BLaER1 (cell line): Measurements from ENCODE around the gene CERS1.

Experiments
- H3K27ac ChIP-seq: shearing (Covaris generic); formaldehyde crosslinking; 2 replicates; pipeline ENCODE4 v1.8.1; 2022
- H3K27me3 ChIP-seq: shearing (Covaris generic); formaldehyde crosslinking; 2 replicates; pipeline ENCODE4 v1.8.1; 2022
- H3K36me3 ChIP-seq: shearing (Covaris generic); formaldehyde crosslinking; 2 replicates; pipeline ENCODE4 v1.8.1; 2022
- H3K4me1 ChIP-seq: shearing (Covaris generic); formaldehyde crosslinking; 2 replicates; pipeline ENCODE4 v1.8.1; 2022
- H3K4me2 ChIP-seq: shearing (Covaris generic); formaldehyde crosslinking; 2 replicates; pipeline ENCODE4 v1.8.1; 2022
- H3K4me3 ChIP-seq: shearing (Covaris generic); formaldehyde crosslinking; 2 replicates; pipeline ENCODE4 v1.8.1; 2022
- H3K9ac ChIP-seq: shearing (Covaris generic); formaldehyde crosslinking; 2 replicates; pipeline ENCODE4 v1.8.1; 2022
- H3K9me3 ChIP-seq: shearing (Covaris generic); formaldehyde crosslinking; 2 replicates; pipeline ENCODE4 v1.8.1; 2022
- H4K20me1 ChIP-seq: shearing (Covaris generic); formaldehyde crosslinking; 2 replicates; pipeline ENCODE4 v1.8.1; 2022
- Cebpa-rat ChIP-seq: shearing (Covaris generic); IDR thresholded peaks from 2 replicates; pipeline ENCODE4 v1.8.1; 2022

Gene CERS1

DNA sequence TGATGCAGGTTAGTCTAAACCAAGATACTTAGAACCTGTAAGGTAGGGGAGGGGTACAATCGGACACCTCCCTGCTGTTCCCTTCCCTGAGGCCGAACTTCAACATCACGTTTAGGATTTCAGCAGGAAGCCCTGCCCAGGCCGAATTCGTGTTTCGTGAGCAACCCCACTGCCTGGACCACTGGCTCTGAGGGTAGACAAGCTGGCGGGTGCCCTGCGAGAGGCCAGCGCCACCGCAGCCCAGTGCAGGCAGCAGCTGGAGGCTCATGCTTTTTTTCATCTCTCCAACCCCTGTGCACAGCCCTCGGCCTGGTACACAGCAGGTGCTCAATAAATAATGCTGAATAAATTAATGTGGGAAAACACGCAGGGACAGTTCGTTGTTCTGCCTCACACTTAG, 37.3 kb upstream of the CERS1 start:
- Histone ChIP-seq H3K36me3 (peaks cover 89% of the 10 kb centered on the region), H3K4me2 (peak overlapping the region; percentile 51)

DNA sequence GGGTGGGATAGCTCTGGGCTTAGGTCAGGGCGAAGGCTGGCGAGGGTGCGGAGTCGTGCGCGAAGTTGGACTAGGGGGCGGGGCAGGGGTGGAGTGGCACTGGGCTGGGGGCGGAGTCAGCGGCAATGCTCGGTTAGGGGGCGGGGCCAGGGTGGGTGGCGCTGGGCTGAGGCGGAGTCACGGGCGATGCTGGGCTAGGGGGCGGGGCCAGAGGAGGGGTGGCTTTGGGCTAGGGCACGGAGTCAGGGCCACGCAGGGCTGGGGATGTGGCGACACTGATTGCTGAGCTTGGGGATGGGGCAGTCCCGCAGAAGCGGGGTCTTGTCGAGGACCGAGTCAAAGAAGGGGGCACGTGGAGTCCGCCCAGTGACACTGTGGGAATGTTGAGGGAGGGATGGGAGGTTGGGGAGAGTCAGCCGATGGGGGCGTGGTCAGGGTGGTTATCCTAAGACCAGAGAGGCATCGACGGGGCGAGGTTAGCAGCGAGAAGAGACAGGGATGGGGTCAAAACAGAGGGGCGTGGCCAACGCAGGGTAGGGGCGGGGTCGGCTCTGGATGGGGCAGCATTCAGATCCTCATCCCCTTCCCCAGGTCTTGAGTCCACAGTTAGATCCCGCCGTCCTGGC, 36.4 kb upstream of the CERS1 start:
- peaks cover 7% of the 10 kb centered on the region; the same call in 1 of the 2 replicates for H3K4me1 ChIP-seq
- no peak overlapping the region for H3K27ac ChIP-seq
- no peaks in the 10 kb centered on the region for H3K9me3 ChIP-seq
- no peak overlapping the region for H3K4me3 ChIP-seq
- H3K36me3 ChIP-seq: peaks cover 89% of the 10 kb centered on the region
- TF ChIP-seq Cebpa-rat: no peak
- peak overlapping the region; percentile 68 for H3K4me2 ChIP-seq
- H3K27me3 ChIP-seq: no peaks in the 10 kb centered on the region
- no peak overlapping the region for H3K9ac ChIP-seq
- H4K20me1 ChIP-seq: peaks cover 37% of the 10 kb centered on the region

More for the DNA sequence above, 37.3 kb upstream of the CERS1 start:
- peaks cover 30% of the 10 kb centered on the region for H4K20me1 ChIP-seq
- no peak overlapping the region for H3K27ac ChIP-seq
- no peak overlapping the region for H3K9ac ChIP-seq
- H3K27me3 ChIP-seq: no peaks in the 10 kb centered on the region
- peaks cover 7% of the 10 kb centered on the region; the same call in 1 of the 2 replicates for H3K4me1 ChIP-seq
- H3K4me3 ChIP-seq: no peak overlapping the region
- TF ChIP-seq Cebpa-rat: no peak
- no peaks in the 10 kb centered on the region for H3K9me3 ChIP-seq

DNA sequence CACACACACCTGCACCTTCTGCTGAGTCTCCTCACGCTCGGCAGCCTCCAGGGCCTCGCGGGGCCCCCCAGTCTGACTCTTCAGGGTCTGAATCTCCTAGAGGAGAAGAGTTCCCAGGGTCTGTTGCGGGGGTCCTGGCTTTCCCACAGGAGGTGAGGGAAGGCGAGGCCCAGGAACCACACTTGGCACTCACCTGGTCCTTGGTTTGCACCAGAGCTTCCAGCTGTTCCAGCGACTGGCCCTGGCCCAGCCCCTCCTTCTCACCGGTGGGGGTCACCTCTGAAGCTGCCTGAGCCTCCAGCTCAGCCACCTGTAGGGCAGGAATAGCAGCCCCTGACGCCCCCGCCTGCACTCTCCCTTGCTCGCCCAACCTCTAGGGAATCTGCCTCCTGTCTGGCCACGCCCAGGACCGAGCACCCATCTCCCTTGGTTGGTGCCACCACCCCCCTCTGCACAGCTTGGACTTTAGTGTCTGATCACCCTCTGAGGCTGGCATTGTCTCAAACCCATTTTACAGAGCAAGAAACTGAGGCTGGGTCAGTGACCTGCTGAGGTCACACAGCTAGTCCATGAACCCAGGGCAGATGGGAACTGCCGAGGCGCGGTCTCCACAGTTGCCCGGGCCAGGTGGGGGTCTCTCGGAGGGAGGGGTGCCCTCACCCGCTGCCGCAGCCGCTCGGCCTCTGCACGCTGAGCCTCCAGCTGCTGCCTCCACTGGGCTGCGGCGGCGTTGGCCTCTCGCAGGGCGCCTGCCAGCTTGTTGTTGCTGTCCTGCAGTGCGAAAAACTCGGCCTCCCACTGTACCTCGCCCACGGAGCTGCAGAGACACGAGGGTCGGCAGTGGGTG, 35.6 kb upstream of the CERS1 start:
- Histone ChIP-seq H3K4me3 (no peak overlapping the region), H3K36me3 (peaks cover 90% of the 10 kb centered on the region), H3K9ac (no peak overlapping the region), H3K27me3 (no peaks in the 10 kb centered on the region), H3K9me3 (no peaks in the 10 kb centered on the region), H3K4me1 (peaks cover 7% of the 10 kb centered on the region; the same call in 1 of the 2 replicates), H3K4me2 (no peak overlapping the region), H3K27ac (no peak overlapping the region), H4K20me1 (peaks cover 37% of the 10 kb centered on the region)
- TF ChIP-seq Cebpa-rat: no peak

DNA sequence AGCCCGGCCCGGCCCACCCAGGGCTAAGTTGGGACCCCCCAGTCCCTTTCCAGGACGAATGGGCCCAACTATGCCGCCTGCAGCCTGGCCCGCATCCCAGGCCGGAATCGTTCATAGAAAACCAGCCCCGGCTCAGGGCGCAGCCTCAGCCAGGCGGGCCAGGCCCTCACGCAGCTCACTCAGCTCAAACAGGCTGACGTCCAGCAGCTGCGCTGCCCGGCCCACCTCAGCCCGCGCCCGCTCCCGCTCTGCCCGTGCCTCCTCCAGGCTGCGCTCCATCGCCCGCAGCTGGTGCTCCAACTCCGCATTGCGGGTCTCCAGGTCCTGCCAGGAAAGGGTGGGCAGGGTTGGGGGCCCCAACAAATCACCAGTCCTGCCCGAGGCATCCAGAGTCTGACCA, 33.4 kb upstream of the CERS1 start:
- TF ChIP-seq Cebpa-rat: no peak
- no peak overlapping the region for H3K27ac ChIP-seq

DNA sequence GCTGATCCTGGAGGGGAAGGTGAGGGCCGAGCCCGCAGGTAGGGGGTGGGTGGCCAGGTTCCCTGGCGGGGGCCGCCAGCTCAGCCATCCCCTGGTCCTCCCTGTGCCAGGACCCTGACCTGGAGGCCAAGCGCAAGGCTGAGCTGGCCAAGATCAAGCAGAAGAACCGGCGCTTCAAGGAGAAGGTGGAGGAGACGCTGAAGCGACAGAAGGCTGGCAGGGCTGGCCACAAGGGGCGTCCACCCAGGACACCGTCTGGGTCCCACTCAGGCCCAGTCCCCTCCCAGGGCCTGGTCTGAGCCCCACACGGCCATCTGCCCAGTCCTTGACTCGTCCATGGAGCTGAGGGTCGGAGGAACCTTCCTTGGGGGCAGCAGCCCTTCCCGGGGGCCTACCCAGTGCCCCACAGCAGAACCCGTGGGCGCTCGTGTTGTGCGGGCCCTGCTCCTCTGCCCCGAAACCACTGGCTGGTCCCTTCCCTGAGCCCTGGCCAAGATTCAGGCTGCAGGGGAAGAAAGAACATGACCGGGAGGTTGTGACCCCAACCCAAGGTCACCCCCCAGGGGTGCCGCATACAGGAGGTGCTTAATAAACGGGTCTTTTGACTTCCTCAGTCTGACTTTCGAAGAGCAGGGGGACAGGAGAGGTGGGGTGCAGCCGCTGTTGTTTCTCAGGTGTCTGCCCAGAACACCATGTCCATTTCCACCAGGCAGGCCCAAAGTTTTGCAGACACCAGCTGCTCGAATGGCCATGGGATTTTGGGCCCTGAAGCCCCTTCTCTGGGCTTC, 32.3 kb upstream of the CERS1 start:
- H3K36me3 ChIP-seq: peaks cover 91% of the 10 kb centered on the region
- no peak overlapping the region for H3K27ac ChIP-seq
- peaks cover 5% of the 10 kb centered on the region; the same call in 1 of the 2 replicates for H3K4me1 ChIP-seq
- H3K9me3 ChIP-seq: no peaks in the 10 kb centered on the region
- H3K27me3 ChIP-seq: no peaks in the 10 kb centered on the region
- TF ChIP-seq Cebpa-rat: no peak
- no peak overlapping the region for H3K4me2 ChIP-seq
- H3K9ac ChIP-seq: no peak overlapping the region
- H3K4me3 ChIP-seq: no peak overlapping the region
- peaks cover 63% of the 10 kb centered on the region for H4K20me1 ChIP-seq

More for the DNA sequence above, 33.4 kb upstream of the CERS1 start:
- H3K27me3 ChIP-seq: no peaks in the 10 kb centered on the region
- no peak overlapping the region for H3K4me2 ChIP-seq
- H3K9me3 ChIP-seq: no peaks in the 10 kb centered on the region
- no peak overlapping the region for H3K4me3 ChIP-seq
- peaks cover 54% of the 10 kb centered on the region for H4K20me1 ChIP-seq
- peaks cover 7% of the 10 kb centered on the region; the same call in 1 of the 2 replicates for H3K4me1 ChIP-seq
- H3K36me3 ChIP-seq: peaks cover 91% of the 10 kb centered on the region
- no peak overlapping the region for H3K9ac ChIP-seq

DNA sequence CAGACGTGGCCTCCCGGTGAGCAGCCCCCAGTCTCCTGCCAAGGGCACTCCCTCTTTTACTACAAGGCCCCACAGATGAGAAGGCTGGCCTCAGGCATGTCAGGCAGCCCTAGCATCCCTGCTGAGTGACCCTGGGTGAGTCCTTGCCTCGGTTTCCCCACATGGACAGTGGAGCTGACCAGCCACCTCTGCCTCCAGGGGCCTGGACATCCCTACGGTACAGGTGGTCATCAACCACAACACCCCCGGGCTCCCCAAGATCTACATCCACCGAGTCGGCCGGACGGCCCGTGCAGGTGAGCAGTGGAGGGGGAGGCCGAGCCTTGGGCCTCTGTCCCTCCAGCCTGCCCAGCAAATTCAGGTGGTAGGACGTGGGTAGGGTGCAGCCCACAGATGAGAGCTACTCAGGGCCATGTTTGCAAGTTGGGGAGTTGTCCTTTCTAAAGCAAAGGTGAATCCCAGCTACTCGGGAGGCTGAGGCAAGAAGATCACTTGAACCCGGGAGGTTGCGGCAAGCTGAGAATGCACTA, 28.8 kb upstream of the CERS1 start:
- TF ChIP-seq Cebpa-rat: no peak
- Histone ChIP-seq H3K4me1 (peaks cover 12% of the 10 kb centered on the region), H3K9ac (no peak overlapping the region), H3K4me2 (no peak overlapping the region), H3K36me3 (peaks cover 94% of the 10 kb centered on the region), H4K20me1 (peaks cover 78% of the 10 kb centered on the region), H3K27me3 (no peaks in the 10 kb centered on the region), H3K27ac (no peak overlapping the region), H3K9me3 (no peaks in the 10 kb centered on the region), H3K4me3 (no peak overlapping the region)

DNA sequence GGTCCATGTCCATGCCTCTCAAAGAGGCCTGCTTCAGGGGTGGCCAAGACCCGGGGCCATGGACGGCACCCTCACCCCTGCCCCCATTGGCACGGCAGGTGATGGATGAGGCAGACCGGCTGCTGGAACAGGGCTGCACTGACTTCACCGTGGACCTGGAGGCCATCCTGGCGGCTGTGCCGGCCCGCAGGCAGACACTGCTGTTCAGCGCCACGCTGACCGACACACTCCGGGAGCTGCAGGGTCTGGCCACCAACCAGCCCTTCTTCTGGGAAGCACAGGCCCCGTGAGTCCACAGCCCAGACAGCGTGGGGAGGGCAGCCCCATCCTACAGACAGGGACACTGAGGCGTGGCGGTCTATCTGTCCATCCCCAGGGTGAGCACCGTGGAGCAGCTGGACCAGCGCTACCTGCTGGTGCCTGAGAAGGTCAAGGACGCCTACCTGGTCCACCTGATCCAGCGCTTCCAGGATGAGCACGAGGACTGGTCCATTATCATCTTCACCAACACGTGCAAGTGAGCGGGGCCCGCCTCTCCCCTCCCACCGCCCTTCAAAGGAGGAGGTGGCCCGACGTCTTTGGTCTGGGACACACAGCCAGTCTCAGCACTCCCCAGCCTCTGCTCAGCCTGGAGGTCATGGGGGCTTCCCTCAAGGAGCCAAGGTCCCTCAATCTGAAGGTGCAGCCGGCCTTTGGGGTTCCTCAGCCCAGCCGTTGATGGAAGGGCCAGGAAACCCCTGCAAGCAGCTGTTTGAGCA, 26.4 kb upstream of the CERS1 start:
- Histone ChIP-seq H3K36me3 (peaks cover 70% of the 10 kb centered on the region), H3K4me1 (peaks cover 23% of the 10 kb centered on the region), H3K27me3 (no peaks in the 10 kb centered on the region), H3K27ac (no peak overlapping the region), H4K20me1 (peaks cover 60% of the 10 kb centered on the region), H3K4me2 (no peak overlapping the region), H3K9ac (no peak overlapping the region), H3K9me3 (no peaks in the 10 kb centered on the region), H3K4me3 (no peak overlapping the region)
- no peak for TF ChIP-seq Cebpa-rat

DNA sequence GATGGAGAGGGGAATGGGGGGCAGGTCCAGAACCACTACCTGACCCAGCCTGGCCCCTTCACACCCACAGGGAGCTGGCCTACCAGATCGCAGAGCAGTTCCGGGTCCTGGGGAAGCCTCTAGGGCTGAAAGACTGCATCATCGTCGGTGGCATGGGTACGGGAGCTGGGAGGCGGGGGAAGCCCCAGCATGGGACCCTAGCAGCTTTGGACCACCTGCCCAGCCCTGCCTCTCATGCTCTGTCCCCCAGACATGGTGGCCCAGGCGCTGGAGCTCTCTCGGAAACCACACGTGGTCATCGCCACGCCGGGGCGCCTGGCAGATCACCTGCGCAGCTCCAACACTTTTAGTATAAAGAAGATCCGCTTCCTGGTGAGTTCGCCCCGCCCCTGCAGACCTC, 25.6 kb upstream of the CERS1 start:
- no peak for TF ChIP-seq Cebpa-rat
- Histone ChIP-seq H3K4me1 (peaks cover 32% of the 10 kb centered on the region), H3K9ac (no peak overlapping the region), H3K36me3 (peaks cover 62% of the 10 kb centered on the region), H3K27ac (no peak overlapping the region), H4K20me1 (peaks cover 60% of the 10 kb centered on the region), H3K27me3 (no peaks in the 10 kb centered on the region), H3K4me2 (no peak overlapping the region), H3K4me3 (no peak overlapping the region), H3K9me3 (no peaks in the 10 kb centered on the region)

DNA sequence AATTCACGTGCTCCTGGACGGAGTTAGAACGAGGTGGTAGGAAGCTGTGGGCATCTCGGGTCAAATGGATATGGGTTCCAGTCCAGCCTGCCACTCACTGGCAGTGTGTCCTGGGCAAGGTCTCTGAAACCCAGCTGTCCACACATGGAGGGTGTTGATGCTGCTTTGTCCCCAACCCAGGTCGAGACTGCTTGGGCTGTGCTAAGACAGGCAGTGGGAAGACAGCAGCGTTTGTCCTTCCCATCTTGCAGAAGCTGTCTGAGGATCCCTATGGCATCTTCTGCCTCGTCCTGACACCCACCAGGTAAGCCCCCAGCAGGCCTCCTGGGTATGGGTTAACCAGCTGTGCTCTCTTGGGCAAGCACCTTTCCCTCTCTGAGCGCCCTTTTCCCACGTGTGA, 24.4 kb upstream of the CERS1 start:
- peaks cover 50% of the 10 kb centered on the region for H3K36me3 ChIP-seq
- peak overlapping the region; percentile 71 for H3K27ac ChIP-seq
- peaks cover 44% of the 10 kb centered on the region for H3K4me1 ChIP-seq

More for the DNA sequence above, 24.4 kb upstream of the CERS1 start:
- Histone ChIP-seq H3K9me3 (no peaks in the 10 kb centered on the region), H3K9ac (peak overlapping the region; percentile 86), H3K4me3 (peak overlapping the region; percentile 95), H4K20me1 (peaks cover 64% of the 10 kb centered on the region), H3K4me2 (peak overlapping the region; percentile 95), H3K27me3 (no peaks in the 10 kb centered on the region)
- no peak for TF ChIP-seq Cebpa-rat
